K562 (cell line): Measurements from ENCODE around the gene SGSH. TPM values are rescaled to one million over a fixed set of nuclear protein-coding genes. Genes with fewer than 3 reads are reported as not detected.

Experiments
- ATAC-seq: fragments of 200-7000 bp; cut with Tn5 transposase; 3 replicates; pipeline ENCODE4 v1.9.1; 2020; ENCODE audit warnings: moderate library complexity
- BruUV-seq: library from RNA; stranded (reverse); fragments of 400-500 nt; replicated peaks from 2 replicates; lab custom pipeline; 2021; lab: Mats Ljungman, UMichigan
- CTCF ChIA-PET: fragments of 300-600 bp; formaldehyde crosslinking; extraction: SDS; loops from one replicate; lab custom pipeline; 2021; ENCODE audit warnings: low intra/inter-chr PET ratio; lab: Yijun Ruan, JAX
- POLR2A ChIA-PET: fragments of 300-600, 350-650 bp; sonication (Branson Sonifier 250); formaldehyde crosslinking; extraction: SDS; loops from one replicate; lab custom pipeline; 2021; ENCODE audit warnings: antibody characterized with exemption, inconsistent platforms; lab: Yijun Ruan, JAX
- DNase-seq, 4 experiments: peaks; one replicate each; pipeline versions ENCODE4 v3.0.0 to v3.0.0-alpha.2; 2011 to 2018; ENCODE audit warnings: low spot score in 3 of 4, mixed read lengths in 3 of 4; ENCODE audit errors: extremely low read depth in 1 of 4
- FAIRE-seq: peaks from 2 replicates; lab custom pipeline; 2011; peaks lifted over from hg19 to GRCh38; lab: Jason Lieb, UNC
- H2AFZ ChIP-seq: 2 replicates; pipeline ENCODE4 v1.6.0; 2011; ENCODE audit warnings: low read depth, low read length, control low read depth, inconsistent platforms
- H3K27ac ChIP-seq: fragments of 200-600 bp; 3 replicates; pipeline ENCODE4 v1.8.0; 2011; ENCODE audit warnings: low read depth, mild to moderate bottlenecking, control low read depth, inconsistent platforms, low read length, moderate library complexity, mixed read lengths; ENCODE audit errors: extremely low read depth
- H3K27me3 ChIP-seq, 2 experiments: fragments of 300-600 bp in 1 of 2; 2 replicates in 1 of 2; 3 replicates in 1 of 2; pipeline versions ENCODE4 v1.6.0 to v1.8.0; 2011; ENCODE audit warnings: inconsistent platforms in 2 of 2, low read length in 2 of 2, mild to moderate bottlenecking in 1 of 2, mixed read lengths in 1 of 2, moderate library complexity in 1 of 2; ENCODE audit not compliant: control insufficient read depth in 2 of 2, insufficient read depth in 2 of 2
- H3K36me3 ChIP-seq: fragments of 300-600 bp; 3 replicates; pipeline ENCODE4 v1.8.0; 2011; ENCODE audit warnings: mild to moderate bottlenecking, low read length, inconsistent platforms; ENCODE audit not compliant: control insufficient read depth, insufficient read depth
- H3K4me1 ChIP-seq, 2 experiments: fragments of 200-600 bp in 1 of 2; replicated peaks in 1 of 2; 2 replicates in 1 of 2; 3 replicates in 1 of 2; pipeline versions ENCODE4 v1.5.1 to v1.8.0; 2011; ENCODE audit warnings: inconsistent platforms in 2 of 2, low read length in 2 of 2, mild to moderate bottlenecking in 1 of 2, mixed read lengths in 1 of 2, moderate library complexity in 1 of 2; ENCODE audit not compliant: control insufficient read depth in 2 of 2, insufficient read depth in 2 of 2
- H3K4me2 ChIP-seq: 2 replicates; pipeline ENCODE4 v1.6.1; 2011; ENCODE audit warnings: low read length, control low read depth, inconsistent platforms, mixed read lengths; ENCODE audit not compliant: insufficient read depth
- H3K4me3 ChIP-seq: fragments of 200-600 bp; sonication (generic), shearing (Covaris generic); 2 replicates; pipeline ENCODE4 v1.5.1; 2016; ENCODE audit warnings: control low read depth, inconsistent platforms
- H3K79me2 ChIP-seq: fragments of 200-600 bp; 3 replicates; pipeline ENCODE4 v1.8.0; 2011; ENCODE audit warnings: low read length, inconsistent platforms; ENCODE audit not compliant: control insufficient read depth, insufficient read depth
- H3K9ac ChIP-seq, 2 experiments: 2 replicates each; pipeline versions ENCODE4 v1.6.0 to v1.6.1; 2011; ENCODE audit warnings: low read depth in 2 of 2, low read length in 2 of 2, control low read depth in 1 of 2, inconsistent platforms in 1 of 2, mild to moderate bottlenecking in 1 of 2, mixed read lengths in 1 of 2; ENCODE audit not compliant: insufficient read depth in 1 of 2
- H3K9me1 ChIP-seq: one replicate; pipeline ENCODE4 v1.6.0; 2011; ENCODE audit warnings: inconsistent platforms, mild to moderate bottlenecking, low read length, moderate library complexity; ENCODE audit not compliant: control insufficient read depth, insufficient read depth
- H3K9me3 ChIP-seq: replicated peaks from 2 replicates; pipeline ENCODE4 v1.5.1; 2011; ENCODE audit warnings: low read depth, low read length, inconsistent platforms; ENCODE audit not compliant: control insufficient read depth, insufficient read depth
- H4K20me1 ChIP-seq: replicated peaks from 2 replicates; pipeline ENCODE4 v1.6.1; 2011; ENCODE audit warnings: low read length, inconsistent platforms, mixed read lengths; ENCODE audit not compliant: control insufficient read depth, insufficient read depth
- FOXA3 ChIP-seq, 2 experiments: fragments of 450-650 bp in 1 of 2; sonication (generic) in 1 of 2; formaldehyde crosslinking; IDR thresholded peaks in 1 of 2; conservative IDR thresholded peaks in 1 of 2; 2 replicates each; pipeline versions ENCODE4 v1.4.0 to v1.8.0; 2020 to 2022; ENCODE audit warnings: mild to moderate bottlenecking in 2 of 2, missing genetic modification reagents in 1 of 2
- MIER1 ChIP-seq: fragments of 450-650 bp; IDR thresholded peaks from 2 replicates; pipeline ENCODE4 v1.6.1; 2016; ENCODE audit warnings: antibody characterized with exemption, mild to moderate bottlenecking, low read depth
- NR2C1 ChIP-seq, 2 experiments: fragments of 450-650 bp; IDR thresholded peaks; 2 replicates each; pipeline ENCODE4 v1.6.1; 2017; ENCODE audit warnings: mild to moderate bottlenecking in 2 of 2, antibody characterized with exemption in 1 of 2, inconsistent platforms in 1 of 2, missing compliant biosample characterization in 1 of 2, missing genetic modification characterization in 1 of 2
- NR2C2 ChIP-seq, 2 experiments: fragments of 200-800 bp in 1 of 2; sonication (Bioruptor generic) in 1 of 2; sonication (generic) in 1 of 2; formaldehyde crosslinking in 1 of 2; IDR thresholded peaks; 2 replicates each; pipeline versions ENCODE4 v1.6.1 to v1.8.0; 2016 to 2022; ENCODE audit warnings: mild to moderate bottlenecking in 1 of 2, missing compliant biosample characterization in 1 of 2, missing genetic modification characterization in 1 of 2, missing genetic modification reagents in 1 of 2
- TCF7 ChIP-seq: sonication (generic); IDR thresholded peaks from 2 replicates; pipeline ENCODE4 v1.6.1; 2016; ENCODE audit warnings: antibody characterized with exemption, borderline replicate concordance
- WGBS: fragments of 100-300 bp; shearing (Covaris generic); methylation state at CpG from one replicate; pipeline ENCODE4 v1.1.6; 2016; ENCODE audit warnings: low coverage, mixed read lengths; ENCODE audit not compliant: insufficient coverage; ENCODE audit errors: missing lambda C conversion rate; 5-methylcytosine and 5-hydroxymethylcytosine counted together
- in situ Hi-C: fragments of 300-500 bp; cut with MboI; formaldehyde crosslinking; loops from 4 replicates; pipeline ENCODE4 v1.15.0; 2018; ENCODE audit warnings: inconsistent platforms, mixed read lengths
- intact Hi-C: fragments of 100-400 bp; cut with micrococcal nuclease; formaldehyde crosslinking; loops from 2 replicates; pipeline ENCODE4 v1.14.2; 2022
- polyA plus RNA-seq, 8 experiments: library from polyadenylated mRNA; depleted of rRNA in 4 of 8; stranded (reverse) in 5 of 8; unstranded in 3 of 8; fragments of >200 nt; fragmentation: Nextera tagmentation in 2 of 8; fragmentation: Illumina TruSeq in 1 of 8; extraction: Ambion mirVana in 2 of 8; extraction: Trizol in 1 of 8; gene quantifications; 2 replicates each; pipeline versions ENCODE4 v1.2.1 to v1.2.3, GENCODE V29; 2011 to 2014; ENCODE audit warnings: inconsistent platforms in 1 of 8, missing spikeins in 1 of 8
- total RNA-seq, 7 experiments: library from RNA; depleted of rRNA in 6 of 7; stranded (reverse); fragments of >200 nt in 6 of 7; fragmentation: Illumina TruSeq in 2 of 7; extraction: Trizol in 2 of 7; gene quantifications; 2 replicates each; pipeline versions ENCODE4 v1.2.1 to v1.2.3, GENCODE V29; 2011 to 2021; ENCODE audit warnings: low replicate concordance in 1 of 7

Gene SGSH
- total and polyA plus RNA-seq, 9 of the 15 experiments (the other 6 are each of a cell fraction or from before 2014, with no cell fraction given): 0.25 to 15.7 (median 4.9) TPM

DNA sequence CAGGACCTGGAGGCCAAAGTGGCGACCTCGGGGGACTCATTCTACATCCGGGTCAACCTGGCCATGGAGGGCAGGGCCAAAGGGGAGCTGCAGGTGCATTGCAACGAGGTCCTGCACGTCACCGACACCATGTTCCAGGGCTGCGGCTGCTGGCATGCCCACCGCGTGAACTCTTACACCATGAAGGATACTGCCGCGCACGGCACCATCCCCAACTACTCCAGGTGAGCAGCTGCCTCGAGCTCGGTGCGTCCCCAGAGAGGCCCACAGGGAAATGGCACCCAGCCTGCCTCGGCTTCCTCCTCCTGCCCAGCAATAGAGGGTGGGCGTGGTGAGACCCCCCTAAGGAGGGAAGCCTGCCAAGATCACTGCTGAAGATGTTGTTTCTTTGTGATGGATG, 17.9 kb downstream of the SGSH start:
- no peak for DNase-seq
- peak; percentile 34; the same call in 1 of the 2 replicates for TF ChIP-seq NR2C1 (IDR thresholded peaks at IDR 0.05)
- TF ChIP-seq NR2C1 (tag; IDR thresholded peaks at IDR 0.05): 0 out of 2 replicates have a peak, but pooled peaks have one; percentile 26
- TF ChIP-seq MIER1: no peak
- TF ChIP-seq NR2C2 (CRISPR knock-in tag; IDR thresholded peaks at IDR 0.05): no peak
- TF ChIP-seq NR2C2 (tag; IDR thresholded peaks at IDR 0.05): peak; percentile 29; the same call in 1 of the 2 replicates
- TF ChIP-seq FOXA3 (CRISPR knock-in tag; conservative IDR thresholded peaks at IDR 0.05 in 1 of 2, IDR thresholded peaks at IDR 0.05 in 1 of 2): no peak
- TF ChIP-seq TCF7: no peak
- CTCF ChIA-PET: no interaction called here
- no peaks in the 10 kb centered on the region for H3K36me3 ChIP-seq
- ATAC-seq: no peak
- no peaks in the 10 kb centered on the region for H3K9me1 ChIP-seq
- H3K9me3 ChIP-seq: no peaks in the 10 kb centered on the region
- H3K4me1 ChIP-seq: peaks cover 0 to 25% of the 10 kb centered on the region in 2 experiments; a peak in 2 of 5 replicates
- in situ Hi-C loops: loop anchor here (5.0 kb wide), 1 partner anchor 150 kb away; no protein-coding TSS in a partner anchor
- no TSS peak for BruUV-seq
- H3K4me2 ChIP-seq: no peak overlapping the region
- no peaks in the 10 kb centered on the region for H4K20me1 ChIP-seq
- H3K4me3 ChIP-seq: no peak overlapping the region
- H3K27ac ChIP-seq: no peak overlapping the region
- H3K79me2 ChIP-seq: no peaks in the 10 kb centered on the region
- no peak overlapping the region for H3K9ac ChIP-seq
- no peak overlapping the region for H2AFZ ChIP-seq
- WGBS: 63% methylated on average over 15 of the region's 17 CpGs
- POLR2A ChIA-PET: interaction anchor here (0.6 to 1.3 kb wide), 3 partner anchors 11 to 252 kb away, joined by 3 to 5 read pairs (median 3); no protein-coding TSS in a partner anchor
- intact Hi-C loops: no loop called here
- H3K27me3 ChIP-seq: no peaks in the 10 kb centered on the region
- FAIRE-seq: no peak
